DMS53 treated with DMSO at 0.1 percent for 48 hours (cell line): ENCODE data around the gene SATL1.
A peak's percentile ranks its signal among the peaks of the same experiment; 100 is the strongest.
"Not testable (repeated sequence)": the region's sequence is repeated elsewhere in the genome, so short reads cannot be mapped to it uniquely, and the experiment has no call there.

Experiments used
- DNase-seq: peaks from one replicate; lab custom pipeline; 2025; ENCODE audit not compliant: unreplicated experiment; lab: John Stamatoyannopoulos, UW

The SATL1 gene

GRCh38 chrX:85243761-85244449 lies at the start of gene SATL1, which contains the start of gene ZNF711:
SATL1 (minus strand) TSS chrX:85243779; CDS start chrX:85108968, 134,811 bp downstream.
ZNF711 (plus strand) TSS chrX:85243991; CDS start chrX:85247573, 3,582 bp downstream.
- peak; percentile 35 for DNase-seq

- no peak for DNase-seq
Measured at GRCh38 chrX:85288992-85289723, 45.6 kb upstream of the SATL1 start.

- not testable (repeated sequence) for DNase-seq
Measured at GRCh38 chrX:85285286-85285685, 41.7 kb upstream of the SATL1 start.

- peak; percentile 6 for DNase-seq
Measured at GRCh38 chrX:85244450-85245211, 1.1 kb upstream of the SATL1 start.

- DNase-seq, result no peak
Measured at GRCh38 chrX:85243155-85243554, 424 bp downstream of the SATL1 start.

- no peak for DNase-seq
Measured at GRCh38 chrX:85223359-85223758, 20.2 kb downstream of the SATL1 start.

GRCh38 chrX:85221361-85221760 lies 22.2 kb downstream of the SATL1 start:
- DNase-seq, result no peak

GRCh38 chrX:85215946-85216345 lies 27.6 kb downstream of the SATL1 start:
- DNase-seq, result no peak

GRCh38 chrX:85213792-85214530 lies 29.6 kb downstream of the SATL1 start:
- DNase-seq, result no peak

- DNase-seq, result no peak
Measured at GRCh38 chrX:85203461-85203970, 40.1 kb downstream of the SATL1 start.

- no peak for DNase-seq
Measured at GRCh38 chrX:85196319-85196718, 47.3 kb downstream of the SATL1 start.

GRCh38 chrX:85159644-85160043 lies 83.9 kb downstream of the SATL1 start:
- DNase-seq, result no peak

GRCh38 chrX:85140964-85141363 lies 102.6 kb downstream of the SATL1 start:
- DNase-seq, result no peak

- DNase-seq, result no peak
Measured at GRCh38 chrX:85139422-85139821, 104.2 kb downstream of the SATL1 start.

GRCh38 chrX:85136409-85136808 lies 107.2 kb downstream of the SATL1 start:
- no peak for DNase-seq

GRCh38 chrX:85115252-85115651 lies 128.3 kb downstream of the SATL1 start:
- DNase-seq, result no peak

- no peak for DNase-seq
Measured at GRCh38 chrX:85114776-85115175, 128.8 kb downstream of the SATL1 start.

GRCh38 chrX:85114171-85114570 lies 129.4 kb downstream of the SATL1 start:
- no peak for DNase-seq

GRCh38 chrX:85113746-85114145 lies 129.8 kb downstream of the SATL1 start:
- no peak for DNase-seq

- no peak for DNase-seq
Measured at GRCh38 chrX:85112293-85112692, 131.3 kb downstream of the SATL1 start.

- no peak for DNase-seq
Measured at GRCh38 chrX:85111347-85111746, 132.2 kb downstream of the SATL1 start.
